Epithelial cell of esophagus (primary cell): ENCODE measurements around the gene BDKRB1.

Source experiments
- DNase-seq: peaks from one replicate; pipeline ENCODE4 v3.0.0; 2010; ENCODE audit warnings: low read depth
- H3K4me3 ChIP-seq: 2 replicates; pipeline ENCODE4 v1.5.1; 2011; ENCODE audit warnings: mild to moderate bottlenecking, low read length, control low read depth
- TF ChIP-seq, protein P1 (sequence below): IDR thresholded peaks from 2 replicates; pipeline ENCODE4 v1.5.1; 2011; ENCODE audit warnings: low read depth, mild to moderate bottlenecking, low read length, control low read depth, inconsistent platforms; ENCODE audit not compliant: insufficient read depth; ENCODE audit errors: missing control alignments

The BDKRB1 gene

DNA sequence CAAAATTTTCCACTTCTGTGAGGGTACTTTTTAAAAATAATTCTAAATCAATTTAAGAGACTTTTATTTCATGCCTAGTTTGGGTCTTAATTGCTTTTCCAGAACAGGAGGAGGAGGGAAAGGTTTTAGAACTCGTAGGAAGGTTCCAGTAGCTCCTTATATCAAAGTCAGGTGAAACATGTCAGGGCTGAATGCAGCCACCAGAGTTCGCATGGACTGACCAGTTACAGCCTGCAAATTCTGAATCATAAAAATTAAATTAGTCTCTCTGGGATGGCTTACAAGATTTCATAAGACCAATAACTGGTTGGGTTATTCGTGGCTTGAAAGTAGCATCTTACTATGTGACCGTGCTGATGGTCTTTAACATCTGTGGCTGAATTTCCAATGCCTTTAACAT is 397 bp downstream of the BDKRB1 start:
- H3K4me3 ChIP-seq, result no peak overlapping the region
- TF ChIP-seq, protein P1, sequence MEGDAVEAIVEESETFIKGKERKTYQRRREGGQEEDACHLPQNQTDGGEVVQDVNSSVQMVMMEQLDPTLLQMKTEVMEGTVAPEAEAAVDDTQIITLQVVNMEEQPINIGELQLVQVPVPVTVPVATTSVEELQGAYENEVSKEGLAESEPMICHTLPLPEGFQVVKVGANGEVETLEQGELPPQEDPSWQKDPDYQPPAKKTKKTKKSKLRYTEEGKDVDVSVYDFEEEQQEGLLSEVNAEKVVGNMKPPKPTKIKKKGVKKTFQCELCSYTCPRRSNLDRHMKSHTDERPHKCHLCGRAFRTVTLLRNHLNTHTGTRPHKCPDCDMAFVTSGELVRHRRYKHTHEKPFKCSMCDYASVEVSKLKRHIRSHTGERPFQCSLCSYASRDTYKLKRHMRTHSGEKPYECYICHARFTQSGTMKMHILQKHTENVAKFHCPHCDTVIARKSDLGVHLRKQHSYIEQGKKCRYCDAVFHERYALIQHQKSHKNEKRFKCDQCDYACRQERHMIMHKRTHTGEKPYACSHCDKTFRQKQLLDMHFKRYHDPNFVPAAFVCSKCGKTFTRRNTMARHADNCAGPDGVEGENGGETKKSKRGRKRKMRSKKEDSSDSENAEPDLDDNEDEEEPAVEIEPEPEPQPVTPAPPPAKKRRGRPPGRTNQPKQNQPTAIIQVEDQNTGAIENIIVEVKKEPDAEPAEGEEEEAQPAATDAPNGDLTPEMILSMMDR, result peak; percentile 47

DNA sequence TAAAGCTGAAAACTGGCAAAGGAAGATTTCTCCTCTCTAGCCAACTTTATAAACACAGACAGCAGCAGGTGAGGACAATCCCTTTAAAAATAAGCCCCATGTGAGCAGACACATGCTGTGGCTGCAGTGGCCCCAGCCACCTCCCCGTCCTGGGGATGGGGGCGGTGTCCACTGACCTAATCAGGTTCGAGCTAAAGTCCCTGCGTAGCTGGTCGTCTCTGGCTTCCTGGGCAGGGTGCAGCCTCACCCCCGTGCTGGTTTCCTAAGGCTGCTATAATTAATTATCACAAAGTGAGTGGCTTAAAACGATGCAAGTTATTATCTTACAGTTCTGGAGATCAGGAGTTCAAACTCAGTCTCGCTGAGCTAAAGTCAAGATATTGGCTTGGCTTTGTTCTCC is 1.0 kb downstream of the BDKRB1 start:
- DNase-seq, result no peak
- TF ChIP-seq, protein P1, result no peak
- no peak overlapping the region for H3K4me3 ChIP-seq

More for the DNA sequence above, 397 bp downstream of the BDKRB1 start:
- DNase-seq, result peak; percentile 89

DNA sequence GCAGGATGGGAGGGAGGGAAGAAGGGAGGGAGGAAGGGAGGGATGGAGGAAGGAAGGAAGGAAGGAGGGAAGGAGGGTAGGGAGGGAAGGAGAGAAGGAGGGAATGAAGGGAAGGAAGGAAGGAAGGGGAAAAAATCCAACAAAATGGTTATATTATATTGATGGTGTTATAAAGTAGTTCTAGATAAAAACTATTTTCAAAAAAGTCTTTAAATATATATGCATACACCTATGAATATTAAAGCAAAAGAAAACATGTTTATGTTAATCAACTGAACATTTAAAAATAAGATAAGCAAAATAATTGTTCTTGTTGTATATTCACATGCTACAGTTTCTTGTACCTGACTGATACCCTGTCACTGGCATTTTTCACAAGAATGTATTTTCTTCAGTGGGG is 1.9 kb downstream of the BDKRB1 start:
- TF ChIP-seq, protein P1, result no peak
- DNase-seq, result no peak
- no peak overlapping the region for H3K4me3 ChIP-seq

DNA sequence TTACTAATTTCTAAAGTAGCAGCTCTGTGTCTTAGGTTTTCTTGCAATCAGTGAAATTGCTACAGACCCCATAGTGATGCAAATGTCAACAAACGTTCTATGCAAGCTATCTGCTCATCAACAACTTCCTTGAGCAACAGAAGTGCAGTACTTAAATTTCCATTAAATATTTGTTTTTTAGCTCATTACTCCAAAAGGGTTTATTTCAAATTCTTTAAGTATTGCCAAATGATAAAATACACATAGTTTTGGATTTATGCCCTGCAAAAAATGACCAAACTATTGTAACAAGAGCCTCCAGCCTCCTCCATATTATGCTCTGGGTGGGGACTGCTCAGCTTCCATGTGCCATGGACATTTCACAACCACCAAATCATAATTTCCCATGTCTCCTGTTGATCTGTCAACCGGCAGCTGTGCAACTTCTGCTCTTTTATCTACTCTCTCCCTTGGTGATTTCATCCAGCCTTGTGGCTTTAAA is 4.4 kb downstream of the BDKRB1 start:
- DNase-seq, result no peak
- TF ChIP-seq, protein P1, result no peak
- H3K4me3 ChIP-seq, result no peak overlapping the region

DNA sequence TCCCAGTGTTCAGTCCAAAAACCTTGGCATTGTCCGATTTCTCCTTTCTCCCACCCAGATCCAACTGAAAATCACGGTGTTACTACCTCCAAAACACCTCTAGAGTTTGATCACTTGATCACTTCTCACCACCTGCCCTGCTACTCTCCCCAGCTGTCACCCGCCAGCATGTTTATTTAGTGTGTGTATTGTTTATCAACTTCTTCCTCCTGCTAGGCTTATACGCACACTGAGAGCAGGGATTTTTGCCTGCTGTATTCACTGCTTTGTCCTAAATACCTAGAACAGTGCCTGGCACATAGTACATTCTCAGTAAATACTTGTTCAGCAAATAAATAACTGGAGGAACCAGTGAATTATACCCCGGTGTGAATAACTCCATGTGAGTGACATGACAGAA is 5.0 kb downstream of the BDKRB1 start:
- TF ChIP-seq, protein P1, result no peak
- no peak for DNase-seq
- H3K4me3 ChIP-seq, result no peak overlapping the region

DNA sequence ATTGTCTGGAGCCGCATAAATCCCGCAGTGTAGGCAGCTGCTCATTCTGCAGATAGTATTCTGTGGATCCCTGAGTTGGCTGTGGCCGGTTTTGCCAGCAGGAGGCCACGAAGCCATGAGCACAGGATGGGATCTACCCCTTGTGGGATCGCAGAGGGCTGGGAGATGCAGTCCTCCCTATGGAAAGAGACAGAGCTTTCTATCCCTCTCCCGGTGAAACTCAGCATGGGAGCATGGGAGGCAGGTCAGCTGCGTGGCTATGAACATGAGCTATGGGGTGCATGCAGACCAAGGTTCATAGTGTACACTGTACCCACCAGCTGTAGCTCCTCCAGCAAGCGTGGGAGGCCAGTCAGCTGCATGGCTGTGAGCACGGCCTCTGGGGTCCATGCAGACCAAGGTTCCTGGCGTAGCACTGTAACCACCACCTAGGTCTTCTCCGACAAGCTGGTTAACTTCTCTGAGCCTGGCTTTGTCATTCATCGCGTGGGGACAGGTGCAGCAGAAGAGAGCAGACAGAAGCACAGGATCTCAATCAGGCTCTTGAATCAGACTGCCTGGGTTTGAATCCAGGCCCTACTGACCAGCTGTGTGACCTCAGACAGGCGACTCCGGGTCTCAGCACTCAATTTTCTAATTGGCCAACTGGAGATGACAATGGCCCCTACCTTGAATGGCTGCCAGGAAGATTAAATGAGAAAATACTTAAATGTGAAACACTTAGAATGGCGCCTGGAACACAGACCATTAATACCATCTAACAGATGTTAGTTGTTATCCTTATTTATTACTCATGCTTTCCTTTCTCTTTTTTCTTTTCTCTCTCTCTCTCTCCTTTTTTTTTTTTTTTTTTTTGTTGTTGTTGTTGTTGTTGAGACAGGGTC is 6.0 kb downstream of the BDKRB1 start:
- TF ChIP-seq, protein P1, result no peak
- no peak overlapping the region for H3K4me3 ChIP-seq

More for the DNA sequence above, 6.0 kb downstream of the BDKRB1 start:
- DNase-seq, result no peak
